ENCODE data around the gene RNASE7.

RNASE7 gene

DNA sequence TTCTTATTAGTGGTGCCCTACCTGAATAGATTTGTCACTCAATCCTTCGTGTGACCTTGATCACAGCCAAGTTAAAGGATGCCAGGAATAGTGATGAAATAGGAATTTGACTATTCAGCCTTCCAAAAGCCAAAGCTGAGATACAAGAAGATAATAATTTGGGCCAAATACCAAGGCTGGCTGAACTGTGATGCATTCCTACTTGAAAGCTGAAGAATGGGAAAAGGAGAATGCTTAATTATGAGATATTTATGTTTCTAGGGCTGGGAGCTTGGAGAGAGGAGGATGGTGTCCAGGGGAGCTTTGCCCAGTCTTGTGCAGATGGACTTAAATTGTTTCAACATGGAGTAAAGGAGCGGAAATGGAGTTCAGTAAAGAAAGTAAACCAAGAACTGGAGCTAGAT lies 5.2 kb downstream of the RNASE7 start:
- no peak for TF ChIP-seq GATA3 (IDR thresholded peaks at IDR 0.05; ENCODE audit: low read depth, low read length)
- TF ChIP-seq GATA2 (IDR thresholded peaks at IDR 0.05; ENCODE audit: low read depth, low read length), result no peak

DNA sequence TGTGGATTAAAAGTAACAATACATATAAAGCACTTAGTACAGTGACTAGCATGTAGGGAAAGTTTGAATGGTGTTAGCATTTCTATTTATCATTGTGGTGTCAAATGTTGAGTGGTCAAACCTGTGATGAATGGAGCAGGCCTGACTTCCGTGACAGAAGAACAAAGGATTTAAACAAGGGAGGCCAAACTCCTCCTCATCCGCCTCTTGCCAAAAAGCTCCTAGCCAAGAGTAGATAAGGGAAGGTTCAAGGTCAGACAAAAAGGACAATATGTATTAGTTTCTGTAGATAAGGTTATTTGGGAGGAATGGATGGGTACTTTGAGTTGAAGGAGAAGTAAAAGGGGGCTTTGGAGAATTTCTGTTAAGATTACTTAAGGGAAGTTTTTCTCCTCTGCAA lies 6.5 kb downstream of the RNASE7 start:
- TF ChIP-seq GATA3 (IDR thresholded peaks at IDR 0.05; ENCODE audit: low read depth, low read length) (no peak), GATA2 (IDR thresholded peaks at IDR 0.05; ENCODE audit: low read depth, low read length) (no peak)

DNA sequence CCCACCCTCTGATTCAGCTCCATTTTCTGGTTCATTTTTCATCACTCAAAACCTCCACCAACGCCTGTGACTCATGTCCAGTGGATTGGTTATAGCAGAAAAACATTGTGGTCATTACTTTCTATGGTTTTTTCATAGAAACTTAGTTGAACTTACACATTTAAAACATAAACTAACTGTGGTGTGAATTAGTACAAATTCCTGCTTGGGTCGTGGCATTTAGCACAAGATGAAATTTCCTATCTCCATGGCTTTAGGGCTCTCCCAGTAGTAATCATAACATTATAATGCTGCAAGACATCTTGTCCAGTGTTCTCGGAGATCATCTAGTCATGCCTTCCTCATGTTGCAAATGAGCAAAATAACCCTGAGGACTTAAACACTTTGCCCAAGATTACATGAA lies 7.1 kb downstream of the RNASE7 start:
- TF ChIP-seq GATA2 (IDR thresholded peaks at IDR 0.05; ENCODE audit: low read depth, low read length), result no peak
- TF ChIP-seq GATA3 (IDR thresholded peaks at IDR 0.05; ENCODE audit: low read depth, low read length), result no peak

DNA sequence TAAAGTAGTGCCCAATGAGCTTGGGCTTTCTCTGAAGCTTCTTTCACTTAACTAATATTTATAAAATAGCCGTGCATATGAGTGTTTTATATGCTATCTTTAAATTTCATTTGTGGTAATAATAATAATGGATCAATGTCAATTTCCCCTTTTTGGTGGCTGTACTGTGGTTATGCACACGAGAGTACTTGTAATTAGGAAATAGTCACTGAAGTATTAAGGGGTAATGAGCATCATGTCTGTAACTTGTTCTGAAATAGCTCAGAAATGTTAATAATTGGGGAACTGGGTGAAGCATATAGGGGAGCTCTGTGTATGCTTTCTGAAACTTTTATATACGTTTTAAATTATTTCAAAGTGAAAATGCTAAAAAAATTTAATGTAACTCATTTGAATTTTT lies 8.4 kb downstream of the RNASE7 start:
- no peak for TF ChIP-seq GATA3 (IDR thresholded peaks at IDR 0.05; ENCODE audit: low read depth, low read length)
- TF ChIP-seq GATA2 (IDR thresholded peaks at IDR 0.05; ENCODE audit: low read depth, low read length), result no peak

DNA sequence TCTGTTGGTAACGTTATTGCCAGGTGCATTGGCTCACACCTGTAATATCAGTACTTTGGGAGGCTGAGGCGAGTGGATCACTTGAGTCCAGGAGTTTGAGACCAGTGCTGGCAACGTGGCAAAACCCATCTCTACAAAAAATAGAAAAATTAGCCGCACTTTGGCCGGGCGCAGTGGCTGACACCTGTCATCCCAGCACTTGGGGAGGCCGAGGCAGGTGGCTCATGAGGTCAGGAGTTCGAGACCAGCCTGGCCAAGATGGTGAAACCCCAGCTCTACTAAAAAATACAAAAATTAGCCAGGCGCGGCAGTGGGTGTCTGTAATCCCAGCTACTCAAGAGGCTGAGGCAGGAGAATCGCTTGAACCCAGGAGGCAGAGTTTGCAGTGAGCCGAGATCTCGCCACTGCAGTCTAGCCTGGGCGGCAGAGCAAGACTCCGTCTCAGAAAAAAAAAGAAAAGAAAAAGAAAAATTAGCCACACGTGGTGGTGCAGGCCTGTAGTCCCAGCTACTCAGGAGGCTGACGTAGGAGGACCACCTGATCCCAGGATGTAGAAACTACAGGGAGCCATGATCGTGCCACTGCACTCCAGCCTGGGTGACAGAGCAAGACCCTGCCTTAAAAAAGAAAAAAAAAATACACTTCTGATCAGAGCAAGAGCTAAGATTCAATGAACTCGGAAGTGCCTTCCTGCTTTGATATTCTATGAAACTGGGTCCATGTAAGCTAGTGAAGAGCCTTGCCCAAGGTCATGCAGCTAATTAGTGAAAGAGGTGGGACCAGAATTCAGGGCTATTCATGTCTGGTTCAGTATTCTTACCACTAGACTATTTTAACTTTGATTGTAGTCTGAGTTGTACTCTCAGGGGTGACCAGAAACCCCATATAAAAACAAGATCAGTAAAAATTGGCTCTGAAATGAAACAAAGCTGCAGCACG lies 11.3 kb downstream of the RNASE7 start:
- TF ChIP-seq GATA3 (IDR thresholded peaks at IDR 0.05; ENCODE audit: low read depth, low read length) (no peak), GATA2 (IDR thresholded peaks at IDR 0.05; ENCODE audit: low read depth, low read length) (no peak)

DNA sequence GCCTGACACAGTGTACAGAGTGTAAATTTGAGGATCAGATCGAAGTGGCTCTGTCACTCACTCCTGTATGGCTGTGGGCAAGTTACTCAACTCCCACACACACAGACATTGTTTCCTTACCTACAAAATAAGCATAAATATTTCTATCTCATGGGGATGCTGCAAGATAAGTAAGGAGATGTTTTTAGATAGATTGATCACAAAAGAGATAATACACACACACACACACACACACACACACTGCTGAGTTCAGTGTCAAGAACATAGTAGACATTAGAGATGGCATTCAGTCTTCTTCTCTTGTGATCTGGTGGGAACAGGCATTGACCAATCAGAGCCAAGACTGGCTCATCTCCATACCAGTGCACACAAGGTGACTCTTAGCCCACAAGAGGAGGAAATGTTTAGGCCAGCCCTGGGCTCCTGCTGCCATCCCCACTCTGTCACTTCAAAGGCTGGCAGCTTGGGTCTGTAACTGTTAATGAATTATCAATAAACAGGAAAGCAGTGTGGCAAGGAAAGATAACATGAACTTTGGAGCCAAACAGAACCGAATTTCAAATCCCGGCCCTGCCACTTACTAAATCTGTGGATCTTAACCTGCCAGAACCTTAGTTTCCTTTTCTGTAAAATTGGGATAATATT lies 12.1 kb downstream of the RNASE7 start:
- TF ChIP-seq GATA2 (IDR thresholded peaks at IDR 0.05; ENCODE audit: low read depth, low read length), result no peak
- TF ChIP-seq GATA3 (IDR thresholded peaks at IDR 0.05; ENCODE audit: low read depth, low read length), result no peak

DNA sequence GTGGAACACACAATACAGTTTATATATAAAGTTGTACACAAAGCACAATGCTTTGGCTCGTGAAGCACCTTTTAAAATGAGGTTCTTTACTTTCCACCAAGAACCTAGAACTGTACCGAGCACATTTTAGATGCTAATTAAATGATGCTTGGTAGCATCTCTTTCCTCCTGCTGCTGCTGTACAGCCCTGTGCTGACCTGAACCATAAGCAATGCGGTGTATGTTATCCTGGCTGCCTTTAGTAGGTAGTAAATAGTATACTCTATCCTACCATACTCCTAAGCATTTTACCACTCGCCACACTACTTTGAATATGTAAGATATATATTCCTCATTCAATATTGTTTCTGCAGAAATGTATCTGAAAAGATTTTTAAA lies 12.6 kb downstream of the RNASE7 start:
- TF ChIP-seq GATA3 (IDR thresholded peaks at IDR 0.05; ENCODE audit: low read depth, low read length) (no peak), GATA2 (IDR thresholded peaks at IDR 0.05; ENCODE audit: low read depth, low read length) (no peak)

DNA sequence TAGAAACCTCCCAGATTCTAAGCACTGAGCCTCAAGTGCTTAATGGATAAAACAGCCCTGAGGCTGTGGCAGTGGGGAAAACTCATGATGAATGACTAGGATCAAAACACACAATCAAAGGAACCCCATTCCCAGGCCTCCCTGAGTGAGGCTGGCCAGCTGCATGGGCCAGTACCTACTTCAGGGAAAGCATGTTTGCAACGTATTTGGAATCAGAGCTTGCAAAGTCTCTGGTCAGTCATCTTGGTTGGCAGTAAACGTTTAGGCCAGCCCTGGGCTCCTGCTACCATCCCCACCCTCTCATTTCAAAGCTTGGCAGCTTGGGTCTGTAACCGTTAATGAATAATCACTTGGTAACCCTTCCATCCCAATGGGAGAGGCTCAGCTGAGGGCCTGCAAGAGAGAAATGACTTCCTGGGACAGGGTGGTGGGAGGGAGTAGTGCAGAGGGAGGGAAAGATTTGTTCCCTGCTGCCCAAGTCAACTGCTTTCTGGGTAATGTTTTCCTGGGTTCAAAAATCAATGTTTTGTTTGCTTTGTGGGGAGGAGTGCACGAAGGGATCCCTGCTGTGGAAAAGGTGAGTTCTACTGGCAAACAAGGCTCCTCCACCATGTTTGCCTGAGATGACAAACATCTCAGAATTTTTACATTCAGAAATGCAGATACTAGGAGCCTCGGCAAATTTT lies 13.4 kb downstream of the RNASE7 start:
- TF ChIP-seq GATA2 (IDR thresholded peaks at IDR 0.05; ENCODE audit: low read depth, low read length) (no peak), GATA3 (IDR thresholded peaks at IDR 0.05; ENCODE audit: low read depth, low read length) (no peak)

DNA sequence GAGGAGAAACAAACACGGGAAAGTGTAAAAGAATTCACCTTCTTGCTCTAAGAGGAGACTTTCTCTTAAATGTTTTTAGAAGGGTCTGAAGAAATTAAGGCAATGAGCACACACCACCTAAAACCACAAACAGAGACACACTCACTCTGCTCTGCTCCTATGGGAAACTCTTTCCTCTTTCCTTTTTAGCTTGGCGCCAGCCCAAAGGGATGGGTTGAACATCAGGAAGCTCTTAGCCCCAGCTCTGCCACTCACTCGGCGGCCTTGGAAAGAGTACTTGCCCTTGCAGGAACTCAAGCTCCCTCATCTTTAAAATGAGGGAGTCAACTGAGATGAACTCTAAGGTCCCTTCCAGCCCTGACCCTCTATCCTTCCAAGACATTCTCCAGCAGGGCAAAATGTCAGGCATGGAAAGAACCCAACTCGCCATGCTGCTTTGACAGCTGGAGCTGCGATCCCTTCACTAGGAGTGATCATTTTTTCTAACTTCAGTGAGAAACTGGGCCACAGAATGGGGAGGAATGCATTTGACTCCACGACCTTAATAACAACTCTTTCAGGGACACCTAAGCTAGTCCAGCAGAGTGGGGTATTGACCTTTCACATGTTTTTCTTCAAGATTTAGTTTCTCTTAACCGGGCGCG lies 14.5 kb downstream of the RNASE7 start:
- TF ChIP-seq GATA3 (IDR thresholded peaks at IDR 0.05; ENCODE audit: low read depth, low read length) (no peak), GATA2 (IDR thresholded peaks at IDR 0.05; ENCODE audit: low read depth, low read length) (no peak)

DNA sequence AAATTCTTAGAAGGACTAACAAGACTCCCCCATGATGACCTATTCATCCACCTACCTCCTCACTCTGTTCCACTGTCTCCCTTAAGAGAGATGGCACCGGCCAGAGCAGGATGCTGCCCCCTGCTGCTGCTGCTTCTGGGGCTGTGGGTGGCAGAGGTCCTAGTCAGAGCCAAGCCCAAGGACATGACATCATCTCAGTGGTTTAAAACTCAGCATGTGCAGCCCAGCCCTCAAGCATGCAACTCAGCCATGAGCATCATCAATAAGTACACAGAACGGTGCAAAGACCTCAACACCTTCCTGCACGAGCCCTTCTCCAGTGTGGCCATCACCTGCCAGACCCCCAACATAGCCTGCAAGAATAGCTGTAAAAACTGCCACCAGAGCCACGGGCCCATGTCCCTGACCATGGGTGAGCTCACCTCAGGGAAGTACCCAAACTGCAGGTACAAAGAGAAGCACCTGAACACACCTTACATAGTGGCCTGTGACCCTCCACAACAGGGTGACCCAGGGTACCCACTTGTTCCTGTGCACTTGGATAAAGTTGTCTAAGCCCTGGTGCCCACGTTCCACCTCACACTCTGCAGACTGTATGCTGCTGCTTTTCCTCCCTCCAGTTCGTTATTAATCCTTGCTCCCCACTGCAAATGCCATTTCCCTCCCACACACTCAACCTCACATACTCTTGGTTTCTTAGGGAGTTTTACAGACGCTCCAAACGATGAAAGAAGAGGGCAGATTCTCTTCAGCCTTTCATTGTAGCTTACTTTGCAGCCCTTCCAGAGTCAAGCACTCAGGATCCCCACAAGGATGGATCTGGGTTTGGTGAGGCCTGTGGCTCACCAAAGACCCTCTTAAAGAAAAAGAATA lies 15.9 kb downstream of the RNASE7 start, which contains the start of gene RNASE8:
RNASE8 (plus strand) TSS at position 20 of the 873 bp plus-strand sequence; CDS start at position 91, 71 bp downstream.
- TF ChIP-seq GATA3 (IDR thresholded peaks at IDR 0.05; ENCODE audit: low read depth, low read length), result no peak
- no peak for TF ChIP-seq GATA2 (IDR thresholded peaks at IDR 0.05; ENCODE audit: low read depth, low read length)

DNA sequence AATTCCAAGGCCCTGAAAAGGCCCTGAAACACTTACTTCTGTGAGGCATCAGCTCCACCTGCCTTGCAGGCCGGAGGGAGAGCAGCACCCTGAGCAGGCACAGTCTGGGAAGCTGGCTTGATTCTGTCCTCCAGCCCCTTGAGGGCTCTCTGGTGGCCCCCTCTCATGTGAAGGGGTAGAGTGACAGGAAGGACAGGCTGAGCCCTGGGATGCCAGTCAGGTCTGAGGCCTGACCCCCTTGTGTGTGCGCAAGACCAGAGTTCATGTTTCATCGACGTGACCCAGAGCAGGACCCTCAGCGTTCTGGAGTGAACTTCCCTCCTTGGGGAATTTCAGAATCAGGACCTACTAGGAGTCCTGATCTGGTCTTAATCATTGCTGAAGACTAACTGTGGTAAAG lies 16.7 kb downstream of the RNASE7 start:
- TF ChIP-seq GATA2 (IDR thresholded peaks at IDR 0.05; ENCODE audit: low read depth, low read length), result no peak
- no peak for TF ChIP-seq GATA3 (IDR thresholded peaks at IDR 0.05; ENCODE audit: low read depth, low read length)

DNA sequence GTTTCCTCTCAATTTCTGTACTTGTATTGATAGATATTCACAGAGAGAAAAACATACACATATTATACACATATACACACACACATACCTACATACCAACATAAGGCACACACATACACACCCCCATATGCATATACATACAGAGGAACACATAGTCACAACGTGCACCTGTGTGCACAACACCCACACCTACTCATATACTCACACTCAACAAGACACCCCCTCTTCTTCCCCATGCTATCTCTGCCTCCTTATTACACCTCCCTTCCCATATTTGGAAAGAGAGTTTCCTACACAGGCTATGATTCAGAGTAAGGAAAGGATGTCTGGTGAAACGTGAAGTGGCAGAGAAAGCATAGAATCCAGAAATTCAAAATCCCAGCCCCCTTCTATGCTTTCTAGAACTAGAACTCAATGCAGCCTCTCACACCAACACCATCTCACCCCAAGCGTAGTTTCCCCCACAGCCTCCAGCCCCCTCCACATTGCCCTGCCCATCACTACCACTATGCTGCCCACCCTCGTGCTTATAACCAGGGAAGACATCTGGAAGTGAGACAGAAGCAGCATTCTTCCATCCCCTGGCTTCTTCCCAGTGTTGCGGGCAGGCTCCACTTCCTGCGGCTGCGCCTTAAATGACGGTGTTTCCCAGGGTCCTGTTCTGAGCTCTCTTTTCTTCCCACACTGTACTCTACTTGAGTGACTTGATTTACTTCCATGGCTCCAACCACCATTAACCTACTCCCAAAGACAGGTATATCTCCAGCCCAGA lies 17.9 kb downstream of the RNASE7 start:
- TF ChIP-seq GATA2 (IDR thresholded peaks at IDR 0.05; ENCODE audit: low read depth, low read length) (no peak), GATA3 (IDR thresholded peaks at IDR 0.05; ENCODE audit: low read depth, low read length) (no peak)
